ENCODE results near the gene TMEM45A.
A peak's percentile ranks its signal among the peaks of the same experiment; 100 is the strongest.
"Not testable (repeated sequence)": the region's sequence is repeated elsewhere in the genome, so short reads cannot be mapped to it uniquely, and the experiment has no call there.

The TMEM45A gene

GRCh38 chr3:100563652-100564211 is 71.3 kb downstream of the TMEM45A start:
- DNase-seq (ENCODE audit: low read depth in 4 of 4, low spot score in 1 of 4), result no peak

GRCh38 chr3:100570811-100571210 is 78.4 kb downstream of the TMEM45A start:
- no peak for DNase-seq (ENCODE audit: low read depth in 4 of 4, low spot score in 1 of 4)

- no peak for DNase-seq (ENCODE audit: low read depth in 4 of 4, low spot score in 1 of 4)
Observed at GRCh38 chr3:100574536-100574935, 82.1 kb downstream of the TMEM45A start.

GRCh38 chr3:100575704-100576103 is 83.3 kb downstream of the TMEM45A start:
- DNase-seq (ENCODE audit: low read depth in 4 of 4, low spot score in 1 of 4), result no peak

GRCh38 chr3:100577382-100578008 is 85.1 kb downstream of the TMEM45A start:
- no peak for DNase-seq (ENCODE audit: low read depth in 4 of 4, low spot score in 1 of 4)

- no peak for DNase-seq (ENCODE audit: low read depth in 4 of 4, low spot score in 1 of 4)
Observed at GRCh38 chr3:100578646-100579045, 86.2 kb downstream of the TMEM45A start.

- DNase-seq (ENCODE audit: low read depth in 4 of 4, low spot score in 1 of 4), result no peak
Observed at GRCh38 chr3:100580147-100580546, 87.7 kb downstream of the TMEM45A start.

GRCh38 chr3:100581650-100582049 is 89.2 kb downstream of the TMEM45A start:
- no peak for DNase-seq (ENCODE audit: low read depth in 4 of 4, low spot score in 1 of 4)

GRCh38 chr3:100582157-100582556 is 89.7 kb downstream of the TMEM45A start:
- not testable (repeated sequence) for DNase-seq (ENCODE audit: low read depth in 4 of 4, low spot score in 1 of 4)

GRCh38 chr3:100584101-100584660 is 91.8 kb downstream of the TMEM45A start:
- DNase-seq (ENCODE audit: low read depth in 4 of 4, low spot score in 1 of 4), result no peak

- DNase-seq (ENCODE audit: low read depth in 4 of 4, low spot score in 1 of 4), result no peak
Observed at GRCh38 chr3:100586832-100587231, 94.4 kb downstream of the TMEM45A start.

- DNase-seq (ENCODE audit: low read depth in 4 of 4, low spot score in 1 of 4), result no peak
Observed at GRCh38 chr3:100588251-100588650, 95.8 kb downstream of the TMEM45A start.

GRCh38 chr3:100590114-100590839 is 97.9 kb downstream of the TMEM45A start:
- DNase-seq (ENCODE audit: low read depth in 4 of 4, low spot score in 1 of 4), result peak; percentile 24 to 36 (median 30)

GRCh38 chr3:100590840-100591147 is 98.4 kb downstream of the TMEM45A start:
- no peak for DNase-seq (ENCODE audit: low read depth in 4 of 4, low spot score in 1 of 4)

GRCh38 chr3:100591411-100591810 is 99.0 kb downstream of the TMEM45A start:
- no peak for DNase-seq (ENCODE audit: low read depth in 4 of 4, low spot score in 1 of 4)

GRCh38 chr3:100600181-100601042 is 108.0 kb downstream of the TMEM45A start:
- DNase-seq (ENCODE audit: low read depth in 4 of 4, low spot score in 1 of 4), result no peak

GRCh38 chr3:100602506-100603444 is 110.4 kb downstream of the TMEM45A start:
- DNase-seq (ENCODE audit: low read depth in 4 of 4, low spot score in 1 of 4), result no peak

- DNase-seq (ENCODE audit: low read depth in 4 of 4, low spot score in 1 of 4), result no peak
Observed at GRCh38 chr3:100603469-100603868, 111.0 kb downstream of the TMEM45A start.

- DNase-seq (ENCODE audit: low read depth in 4 of 4, low spot score in 1 of 4), result no peak
Observed at GRCh38 chr3:100605358-100605757, 112.9 kb downstream of the TMEM45A start.

- DNase-seq (ENCODE audit: low read depth in 4 of 4, low spot score in 1 of 4), result no peak
Observed at GRCh38 chr3:100606894-100607512, 114.6 kb downstream of the TMEM45A start.

All from stimulated activated CD4-positive, alpha-beta T cell treated with anti-CD3 and anti-CD28 coated beads, Interleukin-1b, Interleukin-23, amount 100 ng/mL, for 24 hours (primary cell).